Measurements from ENCODE around the gene KIF4A.

- TF ChIP-seq CTCF (IDR thresholded peaks at IDR 0.05) (no peak), POLR2A (IDR thresholded peaks at IDR 0.05) (no peak)
Observed at GRCh38 chrX:70398899-70399298, 109.0 kb downstream of the KIF4A start.

Measured in Peyer's patch (tissue), 4 donors.